Measurements from ENCODE around the gene HUS1.
"Not testable (repeated sequence)": the region's sequence is repeated elsewhere in the genome, so short reads cannot be mapped to it uniquely, and the experiment has no call there.

Gene HUS1

DNA sequence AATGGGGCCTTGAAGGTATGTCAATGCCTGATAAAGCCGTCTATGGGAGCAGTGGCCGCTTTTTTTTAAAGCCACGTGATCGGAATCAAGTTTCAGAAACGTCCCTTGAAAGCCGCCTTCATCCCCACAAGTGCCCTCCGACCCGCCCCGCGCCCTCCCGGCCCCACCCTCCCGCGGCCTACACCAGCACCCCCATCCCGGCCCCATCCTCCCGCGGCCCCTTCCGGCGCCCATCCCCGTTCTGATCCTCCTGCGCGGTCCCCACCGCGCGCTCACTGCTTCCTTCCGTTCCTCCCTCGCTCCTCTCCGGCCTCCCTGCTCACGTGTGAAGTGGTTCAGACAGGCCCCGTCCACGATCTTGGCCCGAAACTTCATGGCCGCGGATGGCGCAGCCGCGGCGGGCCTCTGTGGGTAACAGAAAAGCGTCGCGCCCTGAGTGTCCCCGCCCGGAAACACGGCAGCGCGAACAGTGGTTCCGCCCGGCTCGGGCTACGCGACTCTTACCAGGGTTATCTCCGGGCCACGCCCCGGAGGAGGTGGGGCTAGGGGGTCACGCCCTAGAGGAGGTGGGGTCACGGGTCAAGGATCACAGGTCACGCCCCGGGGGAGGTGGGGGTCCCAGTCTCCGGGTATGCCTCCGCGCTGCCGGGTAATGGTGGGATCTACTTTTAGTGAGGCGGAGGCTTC, at the start of gene HUS1:
Gene HUS1, minus strand, starts transcription at position 471 of the 687 bp plus-strand sequence. Its CDS starts 96 bp downstream, at position 375.
- Mint-ChIP-seq H3K27ac (peak within 1 kb of the TSS; percentile 95), H3K36me3 (ENCODE audit: low read depth) (peaks cover 43% of the 10 kb centered on the region), H3K4me1 (ENCODE audit: low read depth) (peaks cover 41% of the 10 kb centered on the region), H3K27me3 (no peaks in the 10 kb centered on the region), H3K4me3 (peak within 1 kb of the TSS; percentile 91), H3K9me3 (no peaks in the 10 kb centered on the region)

DNA sequence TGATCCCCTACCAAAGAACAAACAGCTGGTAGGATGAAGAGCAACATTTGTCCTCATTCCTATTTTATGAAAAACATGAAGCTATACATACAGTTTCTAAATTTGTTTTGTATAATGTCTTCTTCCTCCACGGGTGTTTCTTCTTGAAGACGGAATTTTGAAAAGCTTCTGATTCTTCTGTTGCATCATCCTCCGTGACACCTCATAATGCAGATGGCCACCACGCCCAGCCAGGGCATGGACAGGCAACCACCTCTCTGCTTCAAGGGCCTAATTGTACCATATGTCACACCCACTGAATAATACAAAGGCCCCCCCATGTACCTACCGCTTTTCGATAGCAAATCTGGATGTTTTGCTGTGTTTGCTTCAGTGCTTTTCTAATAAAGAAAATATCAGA, 49.5 kb upstream of the HUS1 start, which contains the start of gene SUN3:
Gene SUN3, minus strand, starts transcription at position 170 of the 400 bp plus-strand sequence. Its CDS starts 169 bp downstream, at position 1.
- H3K27ac Mint-ChIP-seq: no peak within 1 kb of the TSS
- H3K36me3 Mint-ChIP-seq (ENCODE audit: low read depth): no peaks in the 10 kb centered on the region
- H3K4me1 Mint-ChIP-seq (ENCODE audit: low read depth): no peaks in the 10 kb centered on the region
- H3K27me3 Mint-ChIP-seq: peaks cover 30% of the 10 kb centered on the region
- H3K9me3 Mint-ChIP-seq: peaks cover 6% of the 10 kb centered on the region
- no peak within 1 kb of the TSS for H3K4me3 Mint-ChIP-seq

DNA sequence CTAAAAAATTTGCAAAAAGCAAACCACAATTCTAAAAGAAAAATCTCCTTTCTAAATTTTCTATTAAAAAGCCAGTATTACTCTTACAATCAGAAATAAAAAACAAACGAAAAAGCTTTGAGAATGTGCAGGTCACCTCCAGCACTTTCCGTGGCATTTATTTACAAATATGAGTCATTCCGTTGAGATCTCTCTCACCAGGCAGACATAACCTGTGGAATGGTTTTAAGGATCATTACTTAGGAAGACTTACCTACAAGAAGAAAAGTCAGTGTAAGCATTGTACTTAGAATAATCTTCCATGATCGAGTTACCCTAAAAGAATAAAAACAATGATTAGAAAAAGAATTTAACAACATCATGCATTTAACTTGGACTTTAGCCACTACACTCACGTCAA, 46.2 kb upstream of the HUS1 start:
- no peak overlapping the region for H3K4me3 Mint-ChIP-seq
- peaks cover 15% of the 10 kb centered on the region for H3K27me3 Mint-ChIP-seq
- no peaks in the 10 kb centered on the region for H3K36me3 Mint-ChIP-seq (ENCODE audit: low read depth)
- peaks cover 12% of the 10 kb centered on the region for H3K9me3 Mint-ChIP-seq
- H3K4me1 Mint-ChIP-seq (ENCODE audit: low read depth): no peaks in the 10 kb centered on the region
- no peak overlapping the region for H3K27ac Mint-ChIP-seq

DNA sequence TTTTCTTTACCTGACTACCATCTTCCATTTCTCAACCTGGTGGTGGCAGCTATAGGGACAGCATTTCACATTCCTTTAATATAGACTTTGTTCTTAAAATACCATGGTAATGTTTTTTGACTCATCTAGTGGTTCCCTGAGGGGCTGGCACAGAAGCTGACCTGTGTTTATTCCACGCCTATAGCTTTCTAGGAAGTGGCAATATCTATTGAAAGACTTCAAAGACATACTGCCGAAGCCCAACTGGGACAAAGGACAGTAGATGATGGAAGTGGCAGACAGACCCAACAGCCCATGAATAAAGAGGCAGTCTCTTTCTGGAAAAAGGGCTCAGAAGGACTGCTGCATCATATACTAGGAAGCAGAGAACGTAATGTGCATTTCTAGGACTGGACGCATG, 38.3 kb upstream of the HUS1 start:
- peaks cover 17% of the 10 kb centered on the region for H3K27me3 Mint-ChIP-seq
- H3K27ac Mint-ChIP-seq: no peak overlapping the region
- H3K4me1 Mint-ChIP-seq (ENCODE audit: low read depth): no peaks in the 10 kb centered on the region
- H3K9me3 Mint-ChIP-seq: peaks cover 15% of the 10 kb centered on the region
- no peaks in the 10 kb centered on the region for H3K36me3 Mint-ChIP-seq (ENCODE audit: low read depth)
- H3K4me3 Mint-ChIP-seq: no peak overlapping the region

DNA sequence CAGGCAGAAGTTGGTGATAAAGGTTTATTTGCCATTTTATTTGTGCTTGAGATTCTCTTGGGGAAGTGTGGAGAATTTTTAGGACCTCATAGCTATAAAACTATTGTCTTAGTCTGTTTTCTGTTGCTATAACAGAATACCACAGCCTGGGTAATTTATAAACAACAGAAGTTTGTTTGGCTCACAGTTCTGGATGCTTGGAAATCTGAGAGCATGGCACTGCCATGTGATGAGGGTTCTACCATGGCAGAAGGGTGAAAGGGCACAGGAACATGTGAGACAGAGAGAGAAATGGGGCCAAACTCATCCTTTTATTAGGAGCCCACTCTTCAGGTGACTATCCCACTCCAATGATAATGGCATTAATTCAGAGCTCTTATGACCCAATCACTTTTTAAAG, 37.2 kb upstream of the HUS1 start:
- no peaks in the 10 kb centered on the region for H3K36me3 Mint-ChIP-seq (ENCODE audit: low read depth)
- H3K27ac Mint-ChIP-seq: no peak overlapping the region
- H3K4me1 Mint-ChIP-seq (ENCODE audit: low read depth): no peaks in the 10 kb centered on the region
- H3K9me3 Mint-ChIP-seq: peaks cover 15% of the 10 kb centered on the region
- peaks cover 17% of the 10 kb centered on the region for H3K27me3 Mint-ChIP-seq
- no peak overlapping the region for H3K4me3 Mint-ChIP-seq

DNA sequence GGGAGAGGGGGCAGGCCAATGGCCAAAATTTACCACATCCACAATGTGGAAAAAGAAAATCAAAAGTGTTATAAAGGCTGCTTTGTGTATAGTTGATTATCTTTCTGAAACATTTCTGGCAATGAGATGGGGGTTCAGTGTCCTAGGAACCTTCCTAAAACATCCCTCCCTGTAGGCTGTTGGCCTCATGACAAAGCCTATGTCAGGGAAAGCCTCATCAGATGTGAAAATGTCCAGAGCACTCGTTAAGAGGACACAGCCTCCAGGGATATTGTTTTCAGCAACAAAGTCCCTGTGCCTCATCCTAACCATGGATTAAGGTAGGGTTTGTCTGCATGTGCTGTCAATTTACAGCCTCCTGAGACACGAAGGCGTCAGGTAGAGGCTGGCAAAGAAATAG, 32.5 kb upstream of the HUS1 start:
- Mint-ChIP-seq H3K27me3 (peaks cover 3% of the 10 kb centered on the region), H3K9me3 (no peaks in the 10 kb centered on the region), H3K27ac (no peak overlapping the region), H3K36me3 (ENCODE audit: low read depth) (no peaks in the 10 kb centered on the region), H3K4me1 (ENCODE audit: low read depth) (no peaks in the 10 kb centered on the region), H3K4me3 (no peak overlapping the region)

DNA sequence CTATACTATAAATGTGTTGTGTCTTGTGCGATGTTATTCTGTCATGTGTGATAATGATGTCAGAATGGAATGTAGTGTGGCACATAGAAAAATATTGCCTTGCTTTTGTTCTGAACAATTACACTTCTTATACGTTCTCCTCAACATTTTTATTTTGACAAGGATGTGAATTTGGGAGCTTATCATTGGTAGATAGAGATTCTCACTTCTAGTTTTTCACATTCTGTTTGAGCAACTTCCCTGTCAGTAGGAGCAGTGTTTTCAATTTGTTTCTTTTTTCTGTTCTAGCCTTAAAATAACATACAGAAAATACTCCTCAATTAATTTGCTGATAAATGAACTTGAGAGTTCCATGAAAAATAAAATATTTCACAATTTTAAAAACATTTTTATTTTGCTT, 31.9 kb upstream of the HUS1 start:
- Mint-ChIP-seq H3K4me3 (no peak overlapping the region), H3K27me3 (peaks cover 3% of the 10 kb centered on the region), H3K9me3 (no peaks in the 10 kb centered on the region), H3K27ac (no peak overlapping the region), H3K36me3 (ENCODE audit: low read depth) (no peaks in the 10 kb centered on the region), H3K4me1 (ENCODE audit: low read depth) (no peaks in the 10 kb centered on the region)

DNA sequence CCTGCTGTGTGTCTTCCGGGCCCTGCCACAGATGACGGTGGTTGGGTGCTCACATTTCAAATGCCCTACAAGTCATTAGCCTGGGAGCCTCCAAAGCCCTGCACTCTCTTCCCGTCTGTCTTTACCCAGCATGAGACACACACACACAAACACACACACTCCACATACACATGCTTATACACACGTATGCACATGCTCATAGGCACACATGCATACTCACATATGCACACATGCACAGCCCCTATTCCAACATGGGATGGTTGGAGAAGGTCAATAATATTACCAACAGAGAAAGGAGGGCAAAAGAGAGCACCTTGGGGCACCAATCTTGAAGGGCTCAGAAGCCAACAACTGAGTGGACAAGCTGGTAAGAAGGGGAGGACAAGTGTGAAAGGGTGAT, 30.5 kb upstream of the HUS1 start:
- Mint-ChIP-seq H3K4me1 (ENCODE audit: low read depth) (no peaks in the 10 kb centered on the region), H3K4me3 (no peak overlapping the region), H3K27me3 (peaks cover 6% of the 10 kb centered on the region), H3K27ac (no peak overlapping the region), H3K9me3 (no peaks in the 10 kb centered on the region), H3K36me3 (ENCODE audit: low read depth) (no peaks in the 10 kb centered on the region)

DNA sequence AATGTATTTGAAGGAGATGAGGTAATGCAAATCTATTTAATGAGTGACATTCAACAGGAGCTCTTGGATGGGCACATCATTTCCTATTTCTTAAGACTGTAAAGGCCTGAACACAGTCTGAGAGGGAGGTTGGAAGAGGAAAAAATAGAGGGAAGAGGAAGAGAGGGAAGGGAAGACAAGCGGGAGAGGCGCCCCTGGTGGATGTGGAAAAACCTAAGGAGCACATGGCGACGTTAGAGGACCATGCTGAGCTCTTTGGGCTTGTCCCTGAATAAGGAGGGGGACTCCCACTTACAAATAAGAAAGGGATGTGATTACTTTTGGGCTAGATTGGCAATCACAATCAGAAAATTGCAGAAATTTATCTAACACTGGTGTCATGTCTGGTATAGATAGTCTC, 29.8 kb upstream of the HUS1 start:
- Mint-ChIP-seq H3K9me3 (no peaks in the 10 kb centered on the region), H3K36me3 (ENCODE audit: low read depth) (no peaks in the 10 kb centered on the region), H3K27me3 (peaks cover 6% of the 10 kb centered on the region), H3K27ac (no peak overlapping the region), H3K4me3 (no peak overlapping the region), H3K4me1 (ENCODE audit: low read depth) (no peaks in the 10 kb centered on the region)

DNA sequence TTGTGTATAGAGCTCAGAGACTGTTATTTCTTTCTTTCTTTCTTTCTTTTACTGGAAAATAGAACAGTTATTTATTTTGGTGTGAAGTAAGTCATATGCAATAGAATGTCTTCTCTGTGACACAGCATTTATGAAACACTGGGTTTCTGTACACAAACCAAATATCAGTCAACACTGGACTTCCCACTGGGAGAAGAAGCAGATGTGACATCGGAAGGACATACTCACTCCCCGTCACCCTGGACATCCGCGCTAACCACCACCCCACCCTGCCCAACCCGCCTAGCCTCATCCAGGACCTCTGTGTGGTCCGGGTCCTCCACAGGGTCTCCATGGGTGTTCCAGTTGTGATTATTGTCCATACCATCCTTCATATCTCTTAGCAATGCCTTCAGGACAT, 27.5 kb upstream of the HUS1 start:
- Mint-ChIP-seq H3K36me3 (ENCODE audit: low read depth) (no peaks in the 10 kb centered on the region), H3K27ac (no peak overlapping the region), H3K4me3 (no peak overlapping the region), H3K4me1 (ENCODE audit: low read depth) (no peaks in the 10 kb centered on the region), H3K27me3 (peaks cover 9% of the 10 kb centered on the region), H3K9me3 (no peaks in the 10 kb centered on the region)

DNA sequence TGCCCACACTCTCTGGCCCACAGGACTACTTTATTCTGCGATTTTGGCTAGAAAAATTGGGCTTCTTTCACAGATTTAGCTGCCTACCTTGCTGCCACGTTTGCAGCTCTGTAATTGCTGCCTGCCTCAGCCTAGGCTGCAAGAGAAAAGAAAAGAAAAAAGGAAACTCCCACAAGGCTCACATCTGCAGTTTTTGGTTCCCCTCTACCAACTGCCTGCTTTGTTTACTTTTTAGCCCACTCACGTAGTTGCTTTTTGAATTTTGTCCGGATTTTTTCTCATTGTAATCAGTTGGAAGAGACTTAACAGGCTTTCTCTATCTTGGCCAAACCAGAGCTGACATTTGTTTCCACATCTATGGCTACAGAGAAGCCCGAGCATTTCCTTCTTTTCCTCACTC, 25.2 kb upstream of the HUS1 start:
- no peak overlapping the region for H3K4me3 Mint-ChIP-seq
- no peaks in the 10 kb centered on the region for H3K36me3 Mint-ChIP-seq (ENCODE audit: low read depth)
- H3K27me3 Mint-ChIP-seq: peaks cover 9% of the 10 kb centered on the region
- H3K27ac Mint-ChIP-seq: no peak overlapping the region
- no peaks in the 10 kb centered on the region for H3K9me3 Mint-ChIP-seq
- H3K4me1 Mint-ChIP-seq (ENCODE audit: low read depth): no peaks in the 10 kb centered on the region

DNA sequence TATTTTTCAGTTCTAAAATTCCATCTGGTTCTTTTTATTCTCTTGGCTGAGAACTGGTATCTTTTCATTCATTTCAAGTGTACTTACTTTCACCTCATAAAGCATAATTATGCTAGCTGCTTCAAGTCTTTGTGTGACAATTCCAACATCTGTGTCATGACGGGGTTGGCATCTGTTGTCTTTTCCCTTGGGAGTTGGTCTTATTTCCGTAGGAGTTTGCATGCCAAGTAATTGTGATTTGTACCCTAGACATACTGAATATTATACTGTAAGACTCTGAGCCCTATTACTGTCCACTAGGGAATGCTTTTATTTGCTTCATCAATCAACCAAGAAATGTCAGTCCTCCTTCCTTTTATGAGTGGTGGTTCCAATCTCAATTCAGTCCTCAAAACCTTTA, 24.6 kb upstream of the HUS1 start:
- Mint-ChIP-seq H3K4me3 (no peak overlapping the region), H3K9me3 (no peaks in the 10 kb centered on the region), H3K4me1 (ENCODE audit: low read depth) (no peaks in the 10 kb centered on the region), H3K36me3 (ENCODE audit: low read depth) (no peaks in the 10 kb centered on the region), H3K27me3 (peaks cover 9% of the 10 kb centered on the region), H3K27ac (no peak overlapping the region)

DNA sequence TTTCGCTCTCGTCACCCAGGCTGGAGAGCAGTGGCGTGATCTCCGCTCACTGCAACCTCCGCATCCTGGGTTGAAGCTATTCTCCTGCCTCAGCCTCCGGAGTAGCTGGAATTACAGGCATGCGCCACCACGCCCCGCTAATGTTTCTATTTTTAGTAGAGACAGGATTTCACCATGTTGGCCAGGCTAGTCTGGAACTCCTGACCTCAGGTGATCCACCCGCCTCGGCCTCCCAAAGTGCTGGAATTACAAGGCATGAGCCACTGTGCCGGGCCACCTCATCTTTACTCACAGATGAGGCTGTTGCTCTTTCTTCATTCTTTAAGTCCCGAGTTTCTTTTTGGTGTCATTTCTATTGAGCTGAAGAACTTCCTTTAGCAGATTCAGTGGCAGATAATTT, 20.7 kb upstream of the HUS1 start:
- H3K9me3 Mint-ChIP-seq; H3K27ac Mint-ChIP-seq; H3K27me3 Mint-ChIP-seq; H3K36me3 Mint-ChIP-seq (ENCODE audit: low read depth); H3K4me3 Mint-ChIP-seq; H3K4me1 Mint-ChIP-seq (ENCODE audit: low read depth): not testable (repeated sequence)

DNA sequence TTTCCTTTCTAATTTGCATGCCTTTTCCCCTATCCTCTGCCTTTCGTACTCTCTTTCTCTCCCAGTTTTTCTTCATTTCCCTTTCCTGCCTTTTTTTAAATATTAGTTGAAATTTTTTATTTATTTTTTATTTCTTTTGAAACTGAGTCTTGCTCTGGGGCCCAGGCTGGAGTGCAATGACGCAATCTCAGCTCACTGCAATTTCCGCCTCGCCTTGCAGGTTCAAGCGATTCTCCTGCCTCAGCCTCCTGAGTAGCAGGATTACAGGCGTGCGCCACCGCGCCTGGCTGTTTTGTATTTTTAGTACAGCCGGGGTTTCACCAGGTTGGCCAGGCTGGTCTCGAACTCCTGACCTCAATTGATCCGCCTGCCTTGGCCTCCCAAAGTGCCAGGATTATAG, 20.0 kb upstream of the HUS1 start:
- H3K4me3 Mint-ChIP-seq: no peak overlapping the region
- no peaks in the 10 kb centered on the region for H3K4me1 Mint-ChIP-seq (ENCODE audit: low read depth)
- no peak overlapping the region for H3K27ac Mint-ChIP-seq
- H3K36me3 Mint-ChIP-seq (ENCODE audit: low read depth): no peaks in the 10 kb centered on the region
- peaks cover 3% of the 10 kb centered on the region for H3K27me3 Mint-ChIP-seq
- peaks cover 7% of the 10 kb centered on the region for H3K9me3 Mint-ChIP-seq

DNA sequence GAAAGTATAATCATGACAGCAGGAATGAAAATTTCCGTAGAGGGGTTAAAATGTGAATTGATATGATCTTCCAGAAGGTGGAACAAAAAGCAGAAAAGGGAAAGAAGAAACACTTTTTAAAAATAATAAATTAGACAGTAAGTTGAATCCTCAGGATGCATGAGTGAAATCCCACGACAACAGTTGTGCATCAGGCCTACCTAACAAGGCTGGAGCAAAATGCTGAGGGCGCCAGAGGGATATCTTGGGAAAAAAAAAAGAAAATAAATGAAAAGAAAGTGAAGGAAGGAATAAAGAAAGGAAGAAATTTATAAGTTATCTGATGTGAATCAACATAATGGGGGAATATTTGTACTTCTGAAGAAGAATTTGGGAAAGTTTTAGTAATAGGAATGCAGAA, 13.0 kb upstream of the HUS1 start:
- Mint-ChIP-seq H3K36me3 (ENCODE audit: low read depth) (no peaks in the 10 kb centered on the region), H3K27ac (peak overlapping the region; percentile 94), H3K9me3 (peaks cover 7% of the 10 kb centered on the region), H3K27me3 (no peaks in the 10 kb centered on the region), H3K4me3 (peak overlapping the region; percentile 89), H3K4me1 (ENCODE audit: low read depth) (peaks cover 20% of the 10 kb centered on the region)

DNA sequence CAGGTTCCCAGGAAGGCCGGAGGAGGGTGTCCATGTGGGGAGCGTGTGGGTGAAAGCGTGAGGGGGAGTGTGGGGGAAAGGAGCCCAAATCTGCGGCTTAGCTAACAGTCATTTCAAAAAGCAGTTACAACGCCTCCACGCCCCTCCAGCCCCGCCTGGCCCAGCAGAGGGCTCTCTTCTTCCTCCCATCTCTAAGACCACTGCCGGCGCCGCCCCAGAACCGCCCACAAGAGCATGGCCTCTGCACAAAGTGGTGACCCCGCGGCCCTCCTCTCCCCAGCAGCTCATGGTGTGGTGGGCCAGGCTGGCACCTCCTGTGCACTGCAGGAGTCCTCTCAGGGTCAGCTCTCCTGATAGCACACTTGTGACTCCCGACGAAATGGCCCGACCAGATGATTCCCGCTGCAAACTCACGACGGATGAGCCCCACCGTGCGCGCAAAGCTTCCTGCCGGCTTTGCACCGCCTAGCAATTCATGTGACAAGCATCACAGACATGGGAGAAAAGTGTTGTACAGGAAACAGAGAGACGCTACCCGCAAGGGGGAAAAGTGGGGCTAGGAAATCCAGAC, 12.4 kb upstream of the HUS1 start:
- Mint-ChIP-seq H3K4me1 (ENCODE audit: low read depth) (peaks cover 20% of the 10 kb centered on the region), H3K36me3 (ENCODE audit: low read depth) (no peaks in the 10 kb centered on the region), H3K9me3 (peaks cover 7% of the 10 kb centered on the region), H3K27ac (peak overlapping the region; percentile 94), H3K27me3 (no peaks in the 10 kb centered on the region), H3K4me3 (peak overlapping the region; percentile 89)

All from stimulated activated naive CD8-positive, alpha-beta T cell treated with anti-CD3 and anti-CD28 coated beads, Interleukin-15, Interleukin-2, amounts not matched to agents 100 ng/mL and 50 ng/mL, for 24 hours (primary cell).